Sciatic nerve (tissue), 2 donors: ENCODE measurements around the gene MTCH2. TPM values are rescaled to one million over a fixed set of nuclear protein-coding genes. Genes with fewer than 3 reads are reported as not detected.
"Not testable (repeated sequence)": the region's sequence is repeated elsewhere in the genome, so short reads cannot be mapped to it uniquely, and the experiment has no call there.

Experiments
- ATAC-seq: fragments of 200-7000 bp; cut with Tn5 transposase; one replicate; pipeline ENCODE4 v1.9.1; 2020; ENCODE audit warnings: mild to moderate bottlenecking, moderate library complexity
- DNase-seq: peaks from one replicate; pipeline ENCODE4 v3.0.0-alpha.2; 2020; ENCODE audit warnings: low spot score
- intact Hi-C: fragments of 100-400 bp; cut with DNase I; formaldehyde crosslinking; loops from one replicate; pipeline ENCODE4 v1.14.2; 2022
- total RNA-seq: library from RNA; stranded (reverse); fragmentation: NEBNext Ultra II Directional; extraction: Animal tissue kit (Norgen Biotek cat#: 25700); gene quantifications from one replicate; pipeline ENCODE4 v1.2.1, GENCODE V29; 2021
- donor health status: DM: no; HTN: no; CAD: no.
- donor health status: DM: no; HTN: no; CAD: no.

Gene MTCH2
- total RNA-seq = 41.4 TPM

- DNase-seq = peak; percentile 98
- ATAC-seq = peak; percentile 98
- intact Hi-C loops = no loop called here
Observed at GRCh38 chr11:47642099-47642855, at the start of gene MTCH2. MTCH2 (minus strand) TSS chr11:47642559; CDS start chr11:47642465, 94 bp downstream.

DNA sequence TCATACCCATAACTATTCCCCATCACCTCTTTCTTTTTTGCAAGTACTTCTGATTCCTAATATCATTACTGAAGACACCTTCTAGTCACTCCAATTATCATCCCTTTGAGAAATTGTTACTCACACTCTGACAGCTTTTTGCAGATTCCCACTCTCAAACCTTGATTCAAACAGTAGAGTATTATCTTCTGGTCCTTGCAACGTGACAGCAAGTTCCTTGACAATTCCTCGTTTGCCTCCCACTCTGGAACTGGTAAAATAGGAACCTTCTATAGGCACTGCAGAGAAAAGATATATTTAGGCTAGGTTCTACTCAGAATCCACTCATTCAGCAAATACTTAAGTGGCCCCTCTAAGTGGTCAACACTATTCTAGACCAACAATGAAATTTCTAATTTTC, 49.6 kb upstream of the MTCH2 start:
- no peak for ATAC-seq
- no peak for DNase-seq
- intact Hi-C loops = no loop called here

- DNase-seq = no peak
- no peak for ATAC-seq
- intact Hi-C loops = no loop called here
Observed at GRCh38 chr11:47689480-47689879, 47.1 kb upstream of the MTCH2 start.

GRCh38 chr11:47688991-47689390, 46.6 kb upstream of the MTCH2 start:
- ATAC-seq = no peak
- no peak for DNase-seq
- intact Hi-C loops = no loop called here

GRCh38 chr11:47688111-47688510, 45.8 kb upstream of the MTCH2 start:
- no peak for ATAC-seq
- intact Hi-C loops = no loop called here
- no peak for DNase-seq

GRCh38 chr11:47686704-47687103, 44.3 kb upstream of the MTCH2 start:
- DNase-seq, intact Hi-C loops, ATAC-seq: not testable (repeated sequence)

- no peak for ATAC-seq
- intact Hi-C loops = no loop called here
Observed at GRCh38 chr11:47686151-47686550, 43.8 kb upstream of the MTCH2 start.

GRCh38 chr11:47675851-47676250, 33.5 kb upstream of the MTCH2 start:
- intact Hi-C loops = no loop called here
- ATAC-seq (no peak), DNase-seq (no peak)

More at GRCh38 chr11:47686151-47686550, 43.8 kb upstream of the MTCH2 start:
- DNase-seq = no peak

DNA sequence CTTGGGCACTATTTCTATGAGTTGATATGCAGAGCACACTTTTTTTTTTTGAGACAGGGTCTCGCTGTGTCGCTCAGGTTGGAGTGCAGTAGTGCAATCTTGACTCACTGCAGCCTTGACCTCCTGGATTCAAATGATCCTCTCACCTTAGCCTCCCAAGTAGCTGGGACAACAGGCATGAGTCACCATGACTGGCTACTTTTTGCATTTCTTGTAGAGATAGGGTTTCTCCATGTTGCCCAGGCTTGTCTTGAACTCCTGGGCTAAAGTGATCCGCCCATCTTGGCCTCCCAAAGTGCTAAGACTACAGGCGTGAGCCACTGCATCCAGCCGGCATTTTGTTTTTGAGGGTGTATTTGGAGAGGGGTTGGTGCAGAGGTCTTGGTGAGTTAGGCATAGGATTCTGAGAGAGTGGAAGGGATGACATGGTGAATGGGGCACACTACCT, 29.9 kb upstream of the MTCH2 start:
- intact Hi-C loops = no loop called here
- DNase-seq (no peak), ATAC-seq (no peak)

DNA sequence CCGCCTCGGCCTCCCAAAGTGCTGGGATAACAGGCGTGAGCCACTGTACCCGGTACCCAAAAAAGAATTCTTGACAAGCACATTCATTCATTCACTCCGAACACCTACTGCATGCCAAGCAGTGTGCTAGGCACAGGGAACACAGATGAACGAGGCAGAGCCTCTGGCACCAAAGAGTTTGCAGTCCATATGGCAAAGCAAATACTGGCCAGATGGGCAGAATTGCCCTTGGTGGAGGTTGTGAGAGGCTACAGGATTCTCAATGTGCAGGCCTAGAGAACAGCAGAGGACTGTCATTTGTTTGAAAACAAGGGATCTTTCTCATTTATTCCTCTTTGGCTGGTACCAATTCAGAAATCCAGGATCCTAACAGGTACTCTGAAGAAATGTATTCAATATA, 27.5 kb upstream of the MTCH2 start:
- ATAC-seq = no peak
- intact Hi-C loops = no loop called here
- no peak for DNase-seq

DNA sequence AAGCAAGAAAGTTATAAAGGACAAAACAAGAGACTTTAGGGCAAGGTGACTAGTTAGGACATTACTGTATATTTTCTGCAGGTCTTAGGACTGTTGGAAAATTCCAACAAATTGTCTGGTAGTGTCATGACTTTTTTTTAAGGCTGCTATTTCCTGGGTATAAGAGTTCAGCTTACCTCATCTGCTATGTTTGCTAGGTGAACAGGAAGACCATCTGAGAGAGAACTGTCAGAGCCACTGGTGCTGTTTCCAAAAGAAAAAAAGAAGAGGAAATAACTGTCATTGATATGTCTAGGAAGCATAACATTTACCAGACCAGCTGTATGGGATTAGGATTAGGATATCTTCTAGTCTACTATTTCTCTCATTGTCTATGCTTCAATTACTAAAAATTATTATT, 26.3 kb upstream of the MTCH2 start:
- intact Hi-C loops = no loop called here
- DNase-seq (no peak), ATAC-seq (no peak)

- ATAC-seq = no peak
- intact Hi-C loops = no loop called here
- no peak for DNase-seq
Observed at GRCh38 chr11:47667555-47667954, 25.2 kb upstream of the MTCH2 start.

GRCh38 chr11:47667135-47667534, 24.8 kb upstream of the MTCH2 start:
- DNase-seq (no peak), ATAC-seq (no peak)
- intact Hi-C loops = no loop called here

DNA sequence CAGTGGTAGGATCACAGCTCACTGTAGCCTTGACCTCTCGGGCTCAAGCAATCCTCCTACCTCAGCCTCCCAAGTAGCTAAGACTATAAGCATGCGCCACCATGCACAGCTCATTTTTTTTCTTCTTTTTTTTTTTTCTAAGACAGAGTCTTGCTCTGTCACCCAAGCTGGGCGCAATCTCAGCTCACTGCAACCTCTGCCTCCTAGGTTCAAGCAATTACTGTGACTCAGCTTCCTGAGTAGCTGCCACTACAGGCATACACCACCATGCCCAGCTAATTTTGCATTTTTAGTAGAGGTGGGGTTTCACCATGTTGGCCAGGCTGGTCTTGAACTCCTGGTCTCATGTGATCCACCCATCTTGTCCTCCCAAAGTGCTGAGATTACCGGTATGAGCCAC, 22.6 kb upstream of the MTCH2 start:
- DNase-seq, ATAC-seq, intact Hi-C loops: not testable (repeated sequence)

DNA sequence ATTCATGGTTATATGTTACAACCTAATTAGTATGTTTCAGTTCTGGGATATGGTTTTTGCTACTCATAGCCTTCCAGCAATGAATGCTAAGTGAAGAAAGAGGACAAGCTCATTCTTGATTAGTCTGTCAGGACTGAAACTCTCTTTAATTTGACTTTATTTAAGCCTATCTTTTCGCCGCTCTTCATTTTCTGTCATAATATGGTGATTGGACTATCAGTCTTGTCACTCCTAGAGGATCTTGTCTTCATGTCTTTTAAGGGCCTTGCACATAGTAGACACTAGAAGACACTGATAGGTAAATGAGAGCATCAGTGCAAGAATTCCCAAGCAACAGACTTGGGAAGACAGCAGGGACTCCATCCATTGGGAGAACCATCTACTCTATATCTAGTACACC, 18.9 kb upstream of the MTCH2 start:
- intact Hi-C loops = no loop called here
- no peak for DNase-seq

GRCh38 chr11:47659276-47659675, 16.9 kb upstream of the MTCH2 start:
- no peak for DNase-seq
- ATAC-seq = no peak
- intact Hi-C loops = no loop called here

More for the DNA sequence above, 18.9 kb upstream of the MTCH2 start:
- no peak for ATAC-seq

- DNase-seq = no peak
- no peak for ATAC-seq
- intact Hi-C loops = no loop called here
Observed at GRCh38 chr11:47656260-47656885, 14.0 kb upstream of the MTCH2 start.

DNA sequence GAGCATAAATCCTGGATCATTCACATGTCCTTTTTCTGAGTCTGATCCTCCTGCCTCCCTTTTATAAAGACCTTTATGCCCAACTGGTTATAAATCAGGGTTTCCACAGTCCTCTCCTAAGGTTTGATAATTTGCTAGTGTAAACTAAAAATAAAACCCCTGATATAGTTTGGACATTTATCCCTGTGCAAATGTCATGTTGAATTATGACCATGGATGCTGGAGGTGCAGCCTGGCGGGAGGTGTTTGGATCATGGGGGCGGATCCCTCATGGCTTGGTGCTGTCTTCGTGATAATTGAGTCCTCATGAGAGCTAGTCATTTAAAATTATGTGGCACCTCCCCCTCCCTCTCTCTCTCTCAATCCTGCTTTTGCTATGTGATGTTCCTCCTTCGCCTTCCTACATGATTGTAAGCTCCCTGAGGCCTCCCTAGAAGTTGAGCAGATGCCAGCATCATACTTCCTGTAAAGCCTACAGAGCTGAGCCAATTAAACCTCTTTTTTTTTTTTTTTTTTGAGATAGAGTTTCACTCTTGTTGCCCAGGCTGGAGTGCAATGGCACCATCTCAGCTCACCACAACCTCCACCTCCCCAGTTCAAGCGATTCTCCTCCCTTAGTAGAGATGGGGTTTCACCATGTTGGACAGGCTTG, 9.6 kb upstream of the MTCH2 start:
- ATAC-seq (no peak), DNase-seq (no peak)
- intact Hi-C loops = no loop called here

DNA sequence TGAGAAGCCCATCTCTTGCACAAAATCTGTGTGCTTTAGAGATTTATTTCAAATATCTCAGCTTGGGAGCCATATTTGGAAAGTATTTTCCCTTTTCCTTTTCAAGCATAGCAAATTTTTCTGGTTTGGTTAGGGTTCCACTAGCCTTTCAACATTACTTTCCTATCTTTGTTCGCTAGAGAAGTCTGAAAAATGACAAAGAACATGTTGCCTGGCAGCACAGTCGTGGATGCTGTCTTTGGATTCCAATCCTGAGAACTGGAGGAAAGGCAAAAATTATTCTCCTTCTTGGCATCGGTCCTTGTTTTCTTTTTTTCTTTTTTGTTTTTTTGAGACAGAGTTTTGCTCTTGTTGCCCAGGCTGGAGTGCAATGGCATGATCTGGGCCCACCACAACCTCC, 6.9 kb upstream of the MTCH2 start:
- DNase-seq (no peak), ATAC-seq (no peak)
- intact Hi-C loops = no loop called here

GRCh38 chr11:47646019-47646418, 3.7 kb upstream of the MTCH2 start:
- intact Hi-C loops = no loop called here
- DNase-seq (no peak), ATAC-seq (no peak)
